Body of pancreas (tissue), 4 donors: Measurements from ENCODE around the gene PHTF1. TPM values are rescaled to one million over a fixed set of nuclear protein-coding genes. Genes with fewer than 3 reads are reported as not detected.
A peak's percentile ranks its signal among the peaks of the same experiment; 100 is the strongest.

ENCODE experiments used
- ATAC-seq: fragments of 150-250 bp; one replicate; pipeline ENCODE4 v1.9.1; 2016
- DNase-seq, 4 donors: peaks; one replicate each; pipeline ENCODE4 v3.0.0-alpha.2; 2019
- H3K27ac ChIP-seq, 4 donors: fragments of 200-600 bp; sonication (generic); 1 replicate in 3 of 4; 2 replicates in 1 of 4; pipeline versions ENCODE4 v1.5.1 to v1.6.1; 2016 to 2019; ENCODE audit warnings: mild to moderate bottlenecking in 1 of 4, mixed read lengths in 1 of 4, moderate library complexity in 1 of 4
- H3K27me3 ChIP-seq, 2 donors: fragments of 200-600 bp; sonication (generic); one replicate each; pipeline ENCODE4 v1.6.0; 2016; ENCODE audit warnings: mild to moderate bottlenecking in 1 of 2
- H3K36me3 ChIP-seq, 2 donors: fragments of 200-600 bp; sonication (generic); replicated peaks in 1 of 2; 2 replicates each; pipeline ENCODE4 v1.5.1; 2016; ENCODE audit warnings: low read depth in 2 of 2; ENCODE audit not compliant: insufficient read depth in 1 of 2
- H3K4me1 ChIP-seq: fragments of 200-600 bp; sonication (generic); one replicate; pipeline ENCODE4 v1.6.0; 2016
- H3K4me3 ChIP-seq, 2 donors: fragments of 200-600 bp; sonication (generic); 1 replicate in 1 of 2; 2 replicates in 1 of 2; pipeline ENCODE4 v1.5.1; 2016 to 2019
- H3K9me3 ChIP-seq, 3 donors: fragments of 200-600 bp; sonication (generic); 1 replicate in 2 of 3; 2 replicates in 1 of 3; pipeline ENCODE4 v1.5.1; 2016
- CTCF ChIP-seq, 7 experiments: fragments of 450-650 bp in 4 of 7; fragments of 200-600 bp in 3 of 7; sonication (generic) in 3 of 7; IDR thresholded peaks; one replicate each; pipeline ENCODE4 v1.5.1; 2016 to 2019; ENCODE audit warnings: antibody characterized with exemption in 7 of 7
- POLR2A ChIP-seq, 3 donors: fragments of 450-650 bp; IDR thresholded peaks; one replicate each; pipeline ENCODE4 v1.6.1; 2016; ENCODE audit warnings: antibody characterized with exemption in 3 of 3, mild to moderate bottlenecking in 2 of 3
- WGBS, 2 donors: methylation state at CpG; one replicate each; pipeline ENCODE4 v1.1.5; 2017; 5-methylcytosine and 5-hydroxymethylcytosine counted together
- intact Hi-C: fragments of 100-400 bp; cut with DNase I; formaldehyde crosslinking; loops from one replicate; pipeline ENCODE4 v1.15.1; 2023
- total RNA-seq, 2 donors: library from RNA; depleted of rRNA; stranded (reverse); fragments of >200 nt; gene quantifications; one replicate each; pipeline ENCODE4 v1.1.0, GENCODE V29; 2016

The PHTF1 gene
- total RNA-seq, 2 donors from 2014 or later: 9.3 to 29.7 TPM

- Histone ChIP-seq H3K27me3 (no peaks in the 10 kb centered on the region), H3K4me3 (no peak overlapping the region), H3K4me1 (peaks cover 51% of the 10 kb centered on the region), H3K36me3 (no peaks in the 10 kb centered on the region), H3K9me3 (no peaks in the 10 kb centered on the region), H3K27ac (peak overlapping the region; percentile 68 to 87 (median 78))
- 43 to 47% methylated on average over 9 of the region's 9 CpGs for WGBS, 2 donors
- intact Hi-C loops: no loop called here
- DNase-seq (peak; percentile 30 to 73 (median 50)), ATAC-seq (peak; percentile 99)
- peak in 2 of 7 experiments; percentile 10 to 11 for TF ChIP-seq CTCF (IDR thresholded peaks at IDR 0.05)
- TF ChIP-seq POLR2A (IDR thresholded peaks at IDR 0.05): peak in 2 of 3 donors; percentile 45 to 56
Measured at GRCh38 chr1:113793878-113794834, 34.9 kb upstream of the PHTF1 start.

- no peaks in the 10 kb centered on the region for H3K36me3 ChIP-seq
- TF ChIP-seq POLR2A (IDR thresholded peaks at IDR 0.05) (no peak), CTCF (IDR thresholded peaks at IDR 0.05) (no peak)
- no peak overlapping the region for H3K4me3 ChIP-seq
- WGBS, 2 donors: 17 to 44% methylated on average over 1 of the region's 1 CpG
- intact Hi-C loops: no loop called here
- no peak for DNase-seq
- H3K27ac ChIP-seq: peak overlapping the region in 2 of 4 donors; percentile 71 to 87
- H3K27me3 ChIP-seq: no peaks in the 10 kb centered on the region
- peaks cover 47% of the 10 kb centered on the region for H3K4me1 ChIP-seq
- ATAC-seq: no peak
- H3K9me3 ChIP-seq: no peaks in the 10 kb centered on the region
Measured at GRCh38 chr1:113792986-113793385, 33.7 kb upstream of the PHTF1 start.

GRCh38 chr1:113792471-113792870 lies 33.2 kb upstream of the PHTF1 start:
- intact Hi-C loops: no loop called here
- Histone ChIP-seq H3K4me3 (no peak overlapping the region), H3K27me3 (no peaks in the 10 kb centered on the region), H3K36me3 (no peaks in the 10 kb centered on the region), H3K4me1 (peaks cover 42% of the 10 kb centered on the region), H3K27ac (peak overlapping the region in 1 of 4 donors; percentile 87), H3K9me3 (no peaks in the 10 kb centered on the region)
- 84 to 94% methylated on average over 5 of the region's 5 CpGs for WGBS, 2 donors
- ATAC-seq: no peak
- TF ChIP-seq POLR2A (IDR thresholded peaks at IDR 0.05) (no peak), CTCF (IDR thresholded peaks at IDR 0.05) (no peak)
- DNase-seq: no peak

- no peaks in the 10 kb centered on the region for H3K36me3 ChIP-seq
- TF ChIP-seq CTCF (IDR thresholded peaks at IDR 0.05): no peak
- TF ChIP-seq POLR2A (IDR thresholded peaks at IDR 0.05): no peak
- H3K4me1 ChIP-seq: peaks cover 43% of the 10 kb centered on the region
- H3K9me3 ChIP-seq: no peaks in the 10 kb centered on the region
- no peak for DNase-seq
- no peak for ATAC-seq
- no peaks in the 10 kb centered on the region for H3K27me3 ChIP-seq
- H3K27ac ChIP-seq: no peak overlapping the region
- 64% methylated on average over 3 of the region's 3 CpGs for WGBS, 2 donors
- intact Hi-C loops: no loop called here
- no peak overlapping the region for H3K4me3 ChIP-seq
Measured at GRCh38 chr1:113788802-113789201, 29.5 kb upstream of the PHTF1 start.
